Jurkat, Clone E6-1 (cell line): ENCODE results near the gene ORAI3.

Experiments used
- DNase-seq: peaks from one replicate; pipeline ENCODE4 v3.0.0-alpha.2; 2011; ENCODE audit warnings: low read depth, low spot score
- H3K4me3 ChIP-seq: 2 replicates; pipeline ENCODE4 v1.5.1; 2011; ENCODE audit warnings: mild to moderate bottlenecking, low read length, control low read depth, moderate library complexity

ORAI3 gene

GRCh38 chr16:30984669-30985400 is 36.0 kb downstream of the ORAI3 start, which contains the start of gene HSD3B7:
Gene HSD3B7, plus strand, starts transcription at chr16:30985207. Its CDS starts 452 bp downstream, at chr16:30985659.
- H3K4me3 ChIP-seq = no peak within 1 kb of the TSS
- DNase-seq = peak; percentile 23

GRCh38 chr16:30985401-30986128 is 36.7 kb downstream of the ORAI3 start:
- H3K4me3 ChIP-seq = no peak overlapping the region
- DNase-seq = no peak

GRCh38 chr16:30986129-30986991 is 37.5 kb downstream of the ORAI3 start:
- DNase-seq = no peak
- H3K4me3 ChIP-seq = no peak overlapping the region

GRCh38 chr16:30987581-30988190 is 38.8 kb downstream of the ORAI3 start:
- H3K4me3 ChIP-seq = no peak overlapping the region
- DNase-seq = no peak

GRCh38 chr16:30989469-30990047 is 40.7 kb downstream of the ORAI3 start:
- DNase-seq = no peak
- no peak overlapping the region for H3K4me3 ChIP-seq

GRCh38 chr16:30990105-30990504 is 41.2 kb downstream of the ORAI3 start:
- no peak overlapping the region for H3K4me3 ChIP-seq
- no peak for DNase-seq

- no peak overlapping the region for H3K4me3 ChIP-seq
- DNase-seq = no peak
Observed at GRCh38 chr16:30991052-30991451, 42.2 kb downstream of the ORAI3 start.

- no peak overlapping the region for H3K4me3 ChIP-seq
- no peak for DNase-seq
Observed at GRCh38 chr16:30992276-30992780, 43.5 kb downstream of the ORAI3 start.

GRCh38 chr16:30992931-30993816 is 44.3 kb downstream of the ORAI3 start:
- no peak overlapping the region for H3K4me3 ChIP-seq
- no peak for DNase-seq

GRCh38 chr16:30995927-30996323 is 47.1 kb downstream of the ORAI3 start:
- no peak overlapping the region for H3K4me3 ChIP-seq

GRCh38 chr16:30996324-30996984 is 47.6 kb downstream of the ORAI3 start:
- no peak overlapping the region for H3K4me3 ChIP-seq
- no peak for DNase-seq

More at GRCh38 chr16:30995927-30996323, 47.1 kb downstream of the ORAI3 start:
- no peak for DNase-seq

- DNase-seq = no peak
Observed at GRCh38 chr16:30996985-30997724, 48.3 kb downstream of the ORAI3 start.

GRCh38 chr16:30997725-30998711 is 49.1 kb downstream of the ORAI3 start:
- no peak overlapping the region for H3K4me3 ChIP-seq
- DNase-seq = no peak

More at GRCh38 chr16:30996985-30997724, 48.3 kb downstream of the ORAI3 start:
- H3K4me3 ChIP-seq = no peak overlapping the region

- H3K4me3 ChIP-seq = no peak overlapping the region
- DNase-seq = no peak
Observed at GRCh38 chr16:30998852-30999761, 50.2 kb downstream of the ORAI3 start.
